PC-3 (cell line): ENCODE data around the gene TNFRSF18. TPM values are rescaled to one million over a fixed set of nuclear protein-coding genes. Genes with fewer than 3 reads are reported as not detected.

Experiments
- ATAC-seq: fragments of 200-7000 bp; cut with Tn5 transposase; 2 replicates; pipeline ENCODE4 v1.9.1; 2020; ENCODE audit warnings: mild to moderate bottlenecking, moderate library complexity
- BruUV-seq: library from RNA; stranded (reverse); fragments of 400-500 nt; replicated peaks from 2 replicates; lab custom pipeline; 2021; lab: Mats Ljungman, UMichigan
- CTCF ChIA-PET: fragments of 300-600 bp; sonication (Branson Sonifier 250); formaldehyde crosslinking; loops from one replicate; lab custom pipeline; 2022; ENCODE audit warnings: antibody characterized with exemption; lab: Charles Lee
- POLR2A ChIA-PET: fragments of 300-600 bp; sonication (Branson Sonifier 250); formaldehyde crosslinking; loops from one replicate; lab custom pipeline; 2022; ENCODE audit warnings: antibody characterized with exemption; ENCODE audit not compliant: unreplicated experiment; lab: Charles Lee
- DNase-seq: peaks from one replicate; pipeline ENCODE4 v3.0.0-alpha.2; 2015
- H2AFZ ChIP-seq: fragments of 300-600 bp; sonication (generic); 2 replicates; pipeline ENCODE4 v1.6.0; 2016; ENCODE audit warnings: antibody characterized with exemption, low read length
- H3F3A ChIP-seq: fragments of 300-600 bp; sonication (generic); one replicate; pipeline ENCODE4 v1.6.0; 2017; ENCODE audit warnings: antibody characterized with exemption, low read length, control low read depth, mild to moderate bottlenecking; ENCODE audit not compliant: unreplicated experiment
- H3K27ac ChIP-seq: fragments of 300-600 bp; sonication (generic); 2 replicates; pipeline ENCODE4 v1.5.1; 2016; ENCODE audit warnings: mild to moderate bottlenecking, low read length
- H3K27me3 ChIP-seq: fragments of 300-600 bp; sonication (generic); 2 replicates; pipeline ENCODE4 v1.6.1; 2016; ENCODE audit warnings: low read length, mixed read lengths
- H3K36me3 ChIP-seq: fragments of 300-600 bp; sonication (generic); 2 replicates; pipeline ENCODE4 v1.6.1; 2016; ENCODE audit warnings: low read depth, mixed run types, low read length, mixed read lengths
- H3K4me1 ChIP-seq: fragments of 300-600 bp; sonication (generic); 2 replicates; pipeline ENCODE4 v1.5.1; 2016; ENCODE audit warnings: low read length; ENCODE audit not compliant: insufficient read depth
- H3K4me2 ChIP-seq: fragments of 300-600 bp; sonication (generic); 2 replicates; pipeline ENCODE4 v1.6.0; 2016; ENCODE audit warnings: low read length
- H3K4me3 ChIP-seq: fragments of 300-600 bp; sonication (generic); 2 replicates; pipeline ENCODE4 v1.5.1; 2016; ENCODE audit warnings: mild to moderate bottlenecking, low read length, mixed read lengths
- H3K79me2 ChIP-seq: fragments of 300-600 bp; sonication (generic); 2 replicates; pipeline ENCODE4 v1.6.1; 2017; ENCODE audit warnings: low read length, mixed read lengths
- H3K9ac ChIP-seq: fragments of 300-600 bp; sonication (generic); 2 replicates; pipeline ENCODE4 v1.6.0; 2016; ENCODE audit warnings: mild to moderate bottlenecking, low read length
- H3K9me2 ChIP-seq: fragments of 300-600 bp; sonication (generic); replicated peaks from 2 replicates; pipeline ENCODE4 v1.6.1; 2016; ENCODE audit warnings: mixed run types, low read length, mixed read lengths
- H3K9me3 ChIP-seq: fragments of 300-600 bp; sonication (generic); 2 replicates; pipeline ENCODE4 v1.6.1; 2016; ENCODE audit warnings: low read length, mixed read lengths
- H4K20me1 ChIP-seq: fragments of 300-600 bp; sonication (generic); 2 replicates; pipeline ENCODE4 v1.6.1; 2016; ENCODE audit warnings: low read length, mixed read lengths
- EZH2 ChIP-seq: fragments of 300-600 bp; sonication (generic); IDR thresholded peaks from one replicate; pipeline ENCODE4 v1.6.1; 2017; ENCODE audit warnings: antibody characterized with exemption, mild to moderate bottlenecking, low read length; ENCODE audit not compliant: unreplicated experiment
- EZH2phosphoT487 ChIP-seq: fragments of 300-600 bp; sonication (generic); IDR thresholded peaks from 2 replicates; pipeline ENCODE4 v1.6.1; 2018; ENCODE audit warnings: mild to moderate bottlenecking, antibody characterized with exemption, low read length, borderline replicate concordance
- intact Hi-C: fragments of 100-400 bp; cut with micrococcal nuclease; formaldehyde crosslinking; loops from 2 replicates; pipeline ENCODE4 v1.9.0; 2023
- microRNA-seq: library from miRNA; unstranded; fragments of <30 nt; microRNA quantifications from one replicate; pipeline ENCODE4 v1.1.0, GENCODE V29; 2020; ENCODE audit not compliant: unreplicated experiment
- total RNA-seq: library from RNA; depleted of rRNA; stranded (reverse); fragments of >200 nt; gene quantifications from 2 replicates; pipeline ENCODE4 v1.2.3, GENCODE V29; 2014; rRNA removed
- TF ChIP-seq, protein P1 (sequence below): fragments of 300-600 bp; sonication (generic); conservative IDR thresholded peaks from 2 replicates; pipeline ENCODE4 v1.5.1; 2017; ENCODE audit warnings: antibody characterized with exemption, low read depth, mild to moderate bottlenecking, low read length

The TNFRSF18 gene
- total RNA-seq, 1 experiment from 2014 or later: 87.2 TPM

GRCh38 chr1:1153874-1154273 is 52.5 kb downstream of the TNFRSF18 start:
- no peaks in the 10 kb centered on the region for H3K36me3 ChIP-seq
- H3K9me3 ChIP-seq: no peaks in the 10 kb centered on the region
- ChIA-PET POLR2A (no interaction called here), CTCF (no interaction called here)
- ATAC-seq (no peak), DNase-seq (no peak)
- no peaks in the 10 kb centered on the region for H3K27me3 ChIP-seq
- H3K9me2 ChIP-seq: no peaks in the 10 kb centered on the region
- H3K27ac ChIP-seq: no peak overlapping the region
- no peak overlapping the region for H3K4me3 ChIP-seq
- H3F3A ChIP-seq: no peaks in the 10 kb centered on the region
- TF ChIP-seq, protein P1, sequence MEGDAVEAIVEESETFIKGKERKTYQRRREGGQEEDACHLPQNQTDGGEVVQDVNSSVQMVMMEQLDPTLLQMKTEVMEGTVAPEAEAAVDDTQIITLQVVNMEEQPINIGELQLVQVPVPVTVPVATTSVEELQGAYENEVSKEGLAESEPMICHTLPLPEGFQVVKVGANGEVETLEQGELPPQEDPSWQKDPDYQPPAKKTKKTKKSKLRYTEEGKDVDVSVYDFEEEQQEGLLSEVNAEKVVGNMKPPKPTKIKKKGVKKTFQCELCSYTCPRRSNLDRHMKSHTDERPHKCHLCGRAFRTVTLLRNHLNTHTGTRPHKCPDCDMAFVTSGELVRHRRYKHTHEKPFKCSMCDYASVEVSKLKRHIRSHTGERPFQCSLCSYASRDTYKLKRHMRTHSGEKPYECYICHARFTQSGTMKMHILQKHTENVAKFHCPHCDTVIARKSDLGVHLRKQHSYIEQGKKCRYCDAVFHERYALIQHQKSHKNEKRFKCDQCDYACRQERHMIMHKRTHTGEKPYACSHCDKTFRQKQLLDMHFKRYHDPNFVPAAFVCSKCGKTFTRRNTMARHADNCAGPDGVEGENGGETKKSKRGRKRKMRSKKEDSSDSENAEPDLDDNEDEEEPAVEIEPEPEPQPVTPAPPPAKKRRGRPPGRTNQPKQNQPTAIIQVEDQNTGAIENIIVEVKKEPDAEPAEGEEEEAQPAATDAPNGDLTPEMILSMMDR: no peak
- TF ChIP-seq EZH2 (no peak), EZH2phosphoT487 (no peak)
- H4K20me1 ChIP-seq: no peaks in the 10 kb centered on the region
- no peak overlapping the region for H3K4me2 ChIP-seq
- no peak overlapping the region for H3K9ac ChIP-seq
- H2AFZ ChIP-seq: no peak overlapping the region
- BruUV-seq: no TSS peak
- H3K79me2 ChIP-seq: no peaks in the 10 kb centered on the region
- peaks cover 24% of the 10 kb centered on the region for H3K4me1 ChIP-seq
- intact Hi-C loops: no loop called here

Small RNAs within 50 kb of the gene (microRNA-seq; reads per million reads assigned to microRNA genes)
- 1,630 reads per million, percentile 86 among the genes with 10 or more reads in this experiment for gene MIR200A
- 13,320 reads per million, percentile 97 among the genes with 10 or more reads in this experiment for gene MIR200B
- 3,237 reads per million, percentile 91 among the genes with 10 or more reads in this experiment for gene MIR429

Other genes with a start within 250 kb of the TNFRSF18 start
- gene NOC2L, start 247.3 kb downstream of the TNFRSF18 start, total RNA-seq: 262 and 340 TPM in 2 replicates
- 29.8 and 32.1 TPM in 2 replicates for gene KLHL17, start 246.0 kb downstream of the TNFRSF18 start, total RNA-seq
- 14.0 and 18.3 TPM in 2 replicates for gene PLEKHN1, start 240.1 kb downstream of the TNFRSF18 start, total RNA-seq
- gene PERM1, start 224.5 kb downstream of the TNFRSF18 start, total RNA-seq: 0.47 and 1.1 TPM in 2 replicates
- 233 and 379 TPM in 2 replicates for gene HES4, start 206.5 kb downstream of the TNFRSF18 start, total RNA-seq
- gene ISG15, start 193.1 kb downstream of the TNFRSF18 start, total RNA-seq: 749 and 758 TPM in 2 replicates
- gene AGRN, start 186.5 kb downstream of the TNFRSF18 start, total RNA-seq: 273 and 377 TPM in 2 replicates
- 147 and 171 TPM in 2 replicates for gene RNF223, start 132.3 kb downstream of the TNFRSF18 start, total RNA-seq
- 61.7 and 78.0 TPM in 2 replicates for gene C1orf159, start 90.5 kb downstream of the TNFRSF18 start, total RNA-seq
- 0.36 and 0.46 TPM in 2 replicates for gene TTLL10, start 32.7 kb downstream of the TNFRSF18 start, total RNA-seq
- gene TNFRSF4, start 7.6 kb upstream of the TNFRSF18 start, total RNA-seq: 0.11 and 0.17 TPM in 2 replicates
- gene SDF4, start 25.4 kb upstream of the TNFRSF18 start, total RNA-seq: 254 and 317 TPM in 2 replicates
- gene B3GALT6, start 25.6 kb upstream of the TNFRSF18 start, total RNA-seq: 74.0 and 92.2 TPM in 2 replicates
- 2.8 and 3.9 TPM in 2 replicates for gene C1QTNF12, start 40.1 kb upstream of the TNFRSF18 start, total RNA-seq
- gene UBE2J2, start 67.3 kb upstream of the TNFRSF18 start, total RNA-seq: 182 and 200 TPM in 2 replicates
- gene SCNN1D, start 73.8 kb upstream of the TNFRSF18 start, total RNA-seq: 4.2 and 5.3 TPM in 2 replicates
- gene ACAP3, start 101.3 kb upstream of the TNFRSF18 start, total RNA-seq: 116 and 178 TPM in 2 replicates
- gene PUSL1, start 102.0 kb upstream of the TNFRSF18 start, total RNA-seq: 132 and 142 TPM in 2 replicates
- gene INTS11, start 118.1 kb upstream of the TNFRSF18 start, total RNA-seq: 254 and 324 TPM in 2 replicates
- 141 and 168 TPM in 2 replicates for gene CPTP, start 118.2 kb upstream of the TNFRSF18 start, total RNA-seq
- 1.9 and 4.3 TPM in 2 replicates for gene TAS1R3, start 124.7 kb upstream of the TNFRSF18 start, total RNA-seq
- 626 and 813 TPM in 2 replicates for gene DVL1, start 142.8 kb upstream of the TNFRSF18 start, total RNA-seq
- 25.3 and 29.0 TPM in 2 replicates for gene MXRA8, start 152.0 kb upstream of the TNFRSF18 start, total RNA-seq
- 823 and 1,067 TPM in 2 replicates for gene AURKAIP1, start 168.6 kb upstream of the TNFRSF18 start, total RNA-seq
- 356 and 385 TPM in 2 replicates for gene CCNL2, start 192.7 kb upstream of the TNFRSF18 start, total RNA-seq
- gene MRPL20, start 200.7 kb upstream of the TNFRSF18 start, total RNA-seq: 439 and 506 TPM in 2 replicates
- 0.18 and 1.1 TPM in 2 replicates for gene ANKRD65, start 214.7 kb upstream of the TNFRSF18 start, total RNA-seq
- 59.1 and 74.5 TPM in 2 replicates for gene VWA1, start 229.1 kb upstream of the TNFRSF18 start, total RNA-seq
- gene ATAD3C, start 243.1 kb upstream of the TNFRSF18 start, total RNA-seq: 0.29 and 1.4 TPM in 2 replicates